Measurements from ENCODE around the gene AIDA.

DNA sequence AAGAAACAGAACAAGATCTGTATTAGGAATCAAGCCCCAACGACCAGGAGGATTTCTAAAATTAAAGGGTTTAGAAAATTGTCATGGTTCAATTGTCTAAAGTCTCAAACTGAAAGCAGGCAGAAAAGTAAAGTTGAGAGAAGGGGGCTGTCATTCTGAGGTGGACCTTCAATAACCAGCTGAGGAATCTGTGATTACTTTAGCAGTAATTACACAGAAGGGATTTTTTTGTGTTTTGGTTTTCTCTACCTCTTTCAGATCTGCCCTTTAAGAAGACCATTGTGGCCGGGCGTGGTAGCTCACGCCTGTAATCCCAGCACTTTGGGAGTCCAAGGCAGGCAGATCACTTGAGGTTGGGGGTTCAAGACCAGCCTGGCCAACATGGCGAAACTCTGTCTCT lies 17.4 kb downstream of the AIDA start:
- TF ChIP-seq CEBPB (IDR thresholded peaks at IDR 0.05) (no peak), TAF1 (IDR thresholded peaks at IDR 0.05; ENCODE audit: low read depth) (no peak), FOXM1 (IDR thresholded peaks at IDR 0.05; ENCODE audit: borderline replicate concordance, low read depth) (no peak), RAD21 (IDR thresholded peaks at IDR 0.05; ENCODE audit: low read depth) (no peak), EGR1 (IDR thresholded peaks at IDR 0.05) (no peak), YY1 (IDR thresholded peaks at IDR 0.05; ENCODE audit: low read depth) (no peak)
- TF ChIP-seq, protein P1, sequence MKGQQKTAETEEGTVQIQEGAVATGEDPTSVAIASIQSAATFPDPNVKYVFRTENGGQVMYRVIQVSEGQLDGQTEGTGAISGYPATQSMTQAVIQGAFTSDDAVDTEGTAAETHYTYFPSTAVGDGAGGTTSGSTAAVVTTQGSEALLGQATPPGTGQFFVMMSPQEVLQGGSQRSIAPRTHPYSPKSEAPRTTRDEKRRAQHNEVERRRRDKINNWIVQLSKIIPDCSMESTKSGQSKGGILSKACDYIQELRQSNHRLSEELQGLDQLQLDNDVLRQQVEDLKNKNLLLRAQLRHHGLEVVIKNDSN (IDR thresholded peaks at IDR 0.05): no peak
- TF ChIP-seq, protein P2, sequence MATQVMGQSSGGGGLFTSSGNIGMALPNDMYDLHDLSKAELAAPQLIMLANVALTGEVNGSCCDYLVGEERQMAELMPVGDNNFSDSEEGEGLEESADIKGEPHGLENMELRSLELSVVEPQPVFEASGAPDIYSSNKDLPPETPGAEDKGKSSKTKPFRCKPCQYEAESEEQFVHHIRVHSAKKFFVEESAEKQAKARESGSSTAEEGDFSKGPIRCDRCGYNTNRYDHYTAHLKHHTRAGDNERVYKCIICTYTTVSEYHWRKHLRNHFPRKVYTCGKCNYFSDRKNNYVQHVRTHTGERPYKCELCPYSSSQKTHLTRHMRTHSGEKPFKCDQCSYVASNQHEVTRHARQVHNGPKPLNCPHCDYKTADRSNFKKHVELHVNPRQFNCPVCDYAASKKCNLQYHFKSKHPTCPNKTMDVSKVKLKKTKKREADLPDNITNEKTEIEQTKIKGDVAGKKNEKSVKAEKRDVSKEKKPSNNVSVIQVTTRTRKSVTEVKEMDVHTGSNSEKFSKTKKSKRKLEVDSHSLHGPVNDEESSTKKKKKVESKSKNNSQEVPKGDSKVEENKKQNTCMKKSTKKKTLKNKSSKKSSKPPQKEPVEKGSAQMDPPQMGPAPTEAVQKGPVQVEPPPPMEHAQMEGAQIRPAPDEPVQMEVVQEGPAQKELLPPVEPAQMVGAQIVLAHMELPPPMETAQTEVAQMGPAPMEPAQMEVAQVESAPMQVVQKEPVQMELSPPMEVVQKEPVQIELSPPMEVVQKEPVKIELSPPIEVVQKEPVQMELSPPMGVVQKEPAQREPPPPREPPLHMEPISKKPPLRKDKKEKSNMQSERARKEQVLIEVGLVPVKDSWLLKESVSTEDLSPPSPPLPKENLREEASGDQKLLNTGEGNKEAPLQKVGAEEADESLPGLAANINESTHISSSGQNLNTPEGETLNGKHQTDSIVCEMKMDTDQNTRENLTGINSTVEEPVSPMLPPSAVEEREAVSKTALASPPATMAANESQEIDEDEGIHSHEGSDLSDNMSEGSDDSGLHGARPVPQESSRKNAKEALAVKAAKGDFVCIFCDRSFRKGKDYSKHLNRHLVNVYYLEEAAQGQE (IDR thresholded peaks at IDR 0.05; ENCODE audit: low read depth): no peak

Data from Ishikawa (cell line).